Esophagus squamous epithelium (tissue), 4 donors: Measurements from ENCODE around the gene PRKCA.

Experiments
- POLR2A ChIP-seq, 4 donors: fragments of 450-650 bp; IDR thresholded peaks; one replicate each; pipeline ENCODE4 v1.6.1; 2017; ENCODE audit warnings: antibody characterized with exemption in 4 of 4, mild to moderate bottlenecking in 4 of 4, moderate library complexity in 3 of 4
- TF ChIP-seq, protein P1 (sequence below), 6 experiments: fragments of 450-650 bp in 4 of 6; fragments of 200-600 bp in 2 of 6; sonication (generic) in 2 of 6; IDR thresholded peaks; one replicate each; pipeline ENCODE4 v1.5.1; 2016 to 2019; ENCODE audit warnings: antibody characterized with exemption in 6 of 6, mild to moderate bottlenecking in 4 of 6, moderate library complexity in 4 of 6

DNA sequence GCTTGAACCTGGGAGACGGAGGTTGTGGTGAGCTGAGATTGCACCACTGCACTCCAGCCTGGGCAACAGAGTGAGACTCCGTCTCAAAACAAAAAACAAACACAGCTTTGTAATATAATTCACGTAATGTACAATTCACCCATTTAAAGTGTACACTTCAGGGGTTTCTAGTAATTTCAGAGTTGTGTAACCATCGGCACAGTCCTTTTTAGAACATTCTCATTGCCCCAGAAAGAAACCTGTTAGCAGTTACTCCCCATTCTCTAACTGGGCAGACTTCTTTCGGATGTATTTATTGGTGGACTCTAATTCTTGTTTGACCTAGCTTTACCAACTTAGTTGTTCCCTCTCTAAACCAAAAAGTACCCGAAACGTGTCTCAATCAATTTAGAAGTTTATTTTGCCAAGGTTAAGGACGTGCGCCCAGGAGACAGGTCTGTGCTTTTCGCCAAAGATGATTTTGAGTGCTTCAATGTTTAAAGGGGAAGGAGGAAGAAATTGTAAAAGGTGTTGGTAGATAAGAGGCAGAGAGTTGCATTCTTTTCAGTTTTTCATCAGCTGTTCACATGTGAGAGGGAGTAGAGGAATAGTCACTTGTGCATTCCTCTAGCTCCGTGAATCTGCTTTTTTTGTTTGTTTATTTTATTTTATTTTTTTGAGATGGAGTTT is 175.3 kb downstream of the PRKCA start:
- TF ChIP-seq, protein P1, sequence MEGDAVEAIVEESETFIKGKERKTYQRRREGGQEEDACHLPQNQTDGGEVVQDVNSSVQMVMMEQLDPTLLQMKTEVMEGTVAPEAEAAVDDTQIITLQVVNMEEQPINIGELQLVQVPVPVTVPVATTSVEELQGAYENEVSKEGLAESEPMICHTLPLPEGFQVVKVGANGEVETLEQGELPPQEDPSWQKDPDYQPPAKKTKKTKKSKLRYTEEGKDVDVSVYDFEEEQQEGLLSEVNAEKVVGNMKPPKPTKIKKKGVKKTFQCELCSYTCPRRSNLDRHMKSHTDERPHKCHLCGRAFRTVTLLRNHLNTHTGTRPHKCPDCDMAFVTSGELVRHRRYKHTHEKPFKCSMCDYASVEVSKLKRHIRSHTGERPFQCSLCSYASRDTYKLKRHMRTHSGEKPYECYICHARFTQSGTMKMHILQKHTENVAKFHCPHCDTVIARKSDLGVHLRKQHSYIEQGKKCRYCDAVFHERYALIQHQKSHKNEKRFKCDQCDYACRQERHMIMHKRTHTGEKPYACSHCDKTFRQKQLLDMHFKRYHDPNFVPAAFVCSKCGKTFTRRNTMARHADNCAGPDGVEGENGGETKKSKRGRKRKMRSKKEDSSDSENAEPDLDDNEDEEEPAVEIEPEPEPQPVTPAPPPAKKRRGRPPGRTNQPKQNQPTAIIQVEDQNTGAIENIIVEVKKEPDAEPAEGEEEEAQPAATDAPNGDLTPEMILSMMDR (IDR thresholded peaks at IDR 0.05): no peak
- TF ChIP-seq POLR2A (IDR thresholded peaks at IDR 0.05): no peak
